HL-60 (cell line): ENCODE data around the gene DHX16.

Experiments used
- DNase-seq, 2 experiments: peaks; one replicate each; pipeline ENCODE4 v3.0.0-alpha.2; 2010 to 2020; ENCODE audit warnings: low read depth in 1 of 2, low spot score in 1 of 2
- H3K27ac ChIP-seq: fragments of 250-450 bp; sonication (Bioruptor Pico); replicated peaks from 2 replicates; pipeline ENCODE4 v1.5.1; 2020; ENCODE audit warnings: mild to moderate bottlenecking, moderate library complexity
- H3K27me3 ChIP-seq: fragments of 250-450 bp; sonication (Bioruptor Pico); 2 replicates; pipeline ENCODE4 v1.5.1; 2021; ENCODE audit warnings: mild to moderate bottlenecking, moderate library complexity; ENCODE audit not compliant: insufficient read depth, poor library complexity, severe bottlenecking
- H3K4me3 ChIP-seq: replicated peaks from 2 replicates; pipeline ENCODE4 v1.5.1; 2011; ENCODE audit warnings: mild to moderate bottlenecking, control low read depth, low read length; ENCODE audit not compliant: insufficient read depth
- CTCF ChIP-seq: IDR thresholded peaks from one replicate; pipeline ENCODE4 v1.5.1; 2011; ENCODE audit warnings: low read length, control low read depth, inconsistent platforms; ENCODE audit not compliant: insufficient read depth
- GABPA ChIP-seq: IDR thresholded peaks from 2 replicates; pipeline ENCODE4 v1.6.1; 2012; ENCODE audit warnings: low read depth
- POLR2AphosphoS5 ChIP-seq: IDR thresholded peaks from 2 replicates; pipeline ENCODE4 v1.6.1; 2012; ENCODE audit warnings: low read depth
- REST ChIP-seq: IDR thresholded peaks from 2 replicates; pipeline ENCODE4 v1.6.1; 2012; ENCODE audit warnings: low read depth; ENCODE audit not compliant: insufficient replicate concordance
- SPI1 ChIP-seq: IDR thresholded peaks from 2 replicates; pipeline ENCODE4 v1.6.1; 2012; ENCODE audit warnings: low read depth, mild to moderate bottlenecking, borderline replicate concordance

Gene DHX16

GRCh38 chr6:30610065-30610464 lies 62.7 kb downstream of the DHX16 start:
- no peak for DNase-seq
- TF ChIP-seq GABPA (no peak), CTCF (no peak), REST (no peak), SPI1 (no peak), POLR2AphosphoS5 (no peak)
- H3K27me3 ChIP-seq, result no peaks in the 10 kb centered on the region
- H3K27ac ChIP-seq, result no peak overlapping the region
- H3K4me3 ChIP-seq, result no peak overlapping the region

GRCh38 chr6:30603961-30604360 lies 68.8 kb downstream of the DHX16 start:
- Histone ChIP-seq H3K27me3 (no peaks in the 10 kb centered on the region), H3K27ac (no peak overlapping the region), H3K4me3 (no peak overlapping the region)
- DNase-seq, result no peak
- TF ChIP-seq CTCF (no peak), GABPA (no peak), REST (no peak), SPI1 (no peak), POLR2AphosphoS5 (no peak)
